Endodermal cell (in vitro differentiated cells): ENCODE results near the gene RALGPS1. TPM values are rescaled to one million over a fixed set of nuclear protein-coding genes. Genes with fewer than 3 reads are reported as not detected.

Source experiments
- DNase-seq: peaks from one replicate; pipeline ENCODE4 v3.0.0-alpha.2; 2017
- H3K27ac ChIP-seq: 2 replicates; pipeline ENCODE4 v1.5.1; 2013; ENCODE audit warnings: mild to moderate bottlenecking, low read depth, low read length, moderate library complexity
- H3K27me3 ChIP-seq: 2 replicates; pipeline ENCODE4 v1.6.1; 2013; ENCODE audit warnings: mild to moderate bottlenecking, low read length, moderate library complexity; ENCODE audit not compliant: insufficient read depth, control insufficient read depth, poor library complexity, severe bottlenecking
- H3K36me3 ChIP-seq: 2 replicates; pipeline ENCODE4 v1.7.0; 2013; ENCODE audit warnings: mild to moderate bottlenecking, low read length, moderate library complexity; ENCODE audit not compliant: control insufficient read depth, insufficient read depth
- H3K4me1 ChIP-seq: one replicate; pipeline ENCODE4 v1.7.0; 2013; ENCODE audit warnings: low read length; ENCODE audit not compliant: control insufficient read depth, insufficient read depth
- H3K4me3 ChIP-seq: 2 replicates; pipeline ENCODE4 v1.5.1; 2013; ENCODE audit warnings: mild to moderate bottlenecking, low read length, moderate library complexity
- H3K9ac ChIP-seq: 2 replicates; pipeline ENCODE4 v1.6.1; 2013; ENCODE audit warnings: mild to moderate bottlenecking, low read length, moderate library complexity; ENCODE audit not compliant: poor library complexity, severe bottlenecking; ENCODE audit errors: extremely low read depth
- H3K9me3 ChIP-seq: 2 replicates; pipeline ENCODE4 v1.6.1; 2013; ENCODE audit warnings: mild to moderate bottlenecking, low read length, moderate library complexity; ENCODE audit not compliant: control insufficient read depth
- H3K27ac Mint-ChIP-seq: 2 replicates; pipeline ENCODE4 v1.8.0; 2020; ENCODE audit warnings: mixed read lengths
- H3K27me3 Mint-ChIP-seq: 2 replicates; pipeline ENCODE4 v1.8.0; 2021; ENCODE audit warnings: mild to moderate bottlenecking, mixed read lengths; ENCODE audit not compliant: insufficient read depth
- H3K36me3 Mint-ChIP-seq: 2 replicates; pipeline ENCODE4 v1.8.0; 2020; ENCODE audit warnings: low read depth, mixed read lengths
- H3K4me1 Mint-ChIP-seq: 2 replicates; pipeline ENCODE4 v1.8.0; 2020; ENCODE audit warnings: mixed read lengths
- H3K4me3 Mint-ChIP-seq: 2 replicates; pipeline ENCODE4 v1.8.0; 2020; ENCODE audit warnings: mild to moderate bottlenecking, moderate library complexity, mixed read lengths
- H3K9me3 Mint-ChIP-seq: 2 replicates; pipeline ENCODE4 v1.8.0; 2020; ENCODE audit warnings: mild to moderate bottlenecking, mixed read lengths
- CTCF ChIP-seq: fragments of 200-600 bp; sonication (generic); conservative IDR thresholded peaks from 2 replicates; pipeline ENCODE4 v1.5.0; 2021; ENCODE audit warnings: antibody characterized with exemption, mild to moderate bottlenecking
- WGBS, 2 experiments: methylation state at CpG; one replicate each; pipeline versions ENCODE4 v1.1.5 to v1.1.7; 2013; ENCODE audit warnings: missing lambda C conversion rate in 2 of 2, mixed read lengths in 1 of 2; ENCODE audit not compliant: insufficient coverage in 1 of 2, insufficient read length in 1 of 2; 5-methylcytosine and 5-hydroxymethylcytosine counted together
- total RNA-seq, 2 donors: library from RNA; stranded (reverse); fragmentation: NEBNext Ultra II Directional in 1 of 2; extraction: Animal tissue kit (Norgen Biotek cat#: 25700) in 1 of 2; gene quantifications; 2 replicates in 1 of 2; 3 replicates in 1 of 2; pipeline ENCODE4 v1.2.1, GENCODE V29; 2021

RALGPS1 gene
- total RNA-seq, 2 donors from 2014 or later: 23.3 to 25.0 TPM

GRCh38 chr9:127173063-127173462 lies 258.5 kb downstream of the RALGPS1 start:
- Histone ChIP-seq H3K27me3 (no peaks in the 10 kb centered on the region), H3K4me3 (no peak overlapping the region), H3K9ac (no peak overlapping the region), H3K36me3 (no peaks in the 10 kb centered on the region), H3K4me1 (no peaks in the 10 kb centered on the region), H3K27ac (no peak overlapping the region), H3K9me3 (no peaks in the 10 kb centered on the region)
- no peak overlapping the region for H3K27ac Mint-ChIP-seq
- no peaks in the 10 kb centered on the region for H3K36me3 Mint-ChIP-seq
- H3K9me3 Mint-ChIP-seq: no peaks in the 10 kb centered on the region
- no peak overlapping the region for H3K4me3 Mint-ChIP-seq
- DNase-seq: peak; percentile 24
- WGBS, 2 experiments: 92 to 97% methylated on average over 4 of the region's 4 CpGs
- no peak for TF ChIP-seq CTCF
- H3K27me3 Mint-ChIP-seq: no peaks in the 10 kb centered on the region
- H3K4me1 Mint-ChIP-seq: no peaks in the 10 kb centered on the region

- Histone ChIP-seq H3K4me3 (no peak overlapping the region), H3K27ac (no peak overlapping the region), H3K9me3 (no peaks in the 10 kb centered on the region), H3K36me3 (no peaks in the 10 kb centered on the region), H3K27me3 (no peaks in the 10 kb centered on the region), H3K4me1 (no peaks in the 10 kb centered on the region), H3K9ac (no peak overlapping the region)
- 93 to 96% methylated on average over 9 to 12 of the region's 12 CpGs for WGBS, 2 experiments
- no peak overlapping the region for H3K27ac Mint-ChIP-seq
- no peaks in the 10 kb centered on the region for H3K27me3 Mint-ChIP-seq
- H3K4me1 Mint-ChIP-seq: no peaks in the 10 kb centered on the region
- no peak overlapping the region for H3K4me3 Mint-ChIP-seq
- H3K36me3 Mint-ChIP-seq: no peaks in the 10 kb centered on the region
- H3K9me3 Mint-ChIP-seq: no peaks in the 10 kb centered on the region
- peak; percentile 27 for DNase-seq
- TF ChIP-seq CTCF: no peak
Measured at GRCh38 chr9:127174386-127175318, 260.1 kb downstream of the RALGPS1 start.

GRCh38 chr9:127175319-127175715 lies 260.7 kb downstream of the RALGPS1 start:
- WGBS, 2 experiments: 93 to 96% methylated on average over 5 to 7 of the region's 7 CpGs
- Mint-ChIP-seq H3K27ac (no peak overlapping the region), H3K27me3 (no peaks in the 10 kb centered on the region), H3K9me3 (no peaks in the 10 kb centered on the region), H3K4me1 (no peaks in the 10 kb centered on the region), H3K4me3 (no peak overlapping the region), H3K36me3 (no peaks in the 10 kb centered on the region)
- Histone ChIP-seq H3K9ac (no peak overlapping the region), H3K27ac (no peak overlapping the region), H3K4me1 (no peaks in the 10 kb centered on the region), H3K4me3 (no peak overlapping the region), H3K27me3 (no peaks in the 10 kb centered on the region), H3K36me3 (no peaks in the 10 kb centered on the region), H3K9me3 (no peaks in the 10 kb centered on the region)
- no peak for TF ChIP-seq CTCF
- DNase-seq: peak; percentile 8
